ENCODE results near the gene NRP1.

DNA sequence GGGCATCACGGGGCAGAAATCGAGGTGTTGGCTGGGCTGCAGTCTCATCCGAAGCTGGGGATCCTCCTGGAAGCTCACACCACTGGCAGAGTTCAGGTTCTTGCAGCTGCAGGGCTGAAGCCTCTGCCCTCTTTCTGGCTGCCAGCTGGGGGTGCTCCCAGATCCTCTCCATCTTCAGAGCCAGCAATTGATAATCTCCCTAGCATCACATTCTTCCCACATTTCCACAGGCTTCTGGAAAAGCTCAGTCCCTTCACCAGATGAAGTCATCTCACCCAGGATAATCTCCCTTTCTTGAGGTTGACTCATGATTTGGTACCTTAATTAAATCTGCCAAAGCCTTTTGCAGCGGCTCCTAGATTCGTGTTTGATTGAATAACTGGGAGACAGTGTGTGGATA is 55.2 kb downstream of the NRP1 start:
- TF ChIP-seq, protein P1, sequence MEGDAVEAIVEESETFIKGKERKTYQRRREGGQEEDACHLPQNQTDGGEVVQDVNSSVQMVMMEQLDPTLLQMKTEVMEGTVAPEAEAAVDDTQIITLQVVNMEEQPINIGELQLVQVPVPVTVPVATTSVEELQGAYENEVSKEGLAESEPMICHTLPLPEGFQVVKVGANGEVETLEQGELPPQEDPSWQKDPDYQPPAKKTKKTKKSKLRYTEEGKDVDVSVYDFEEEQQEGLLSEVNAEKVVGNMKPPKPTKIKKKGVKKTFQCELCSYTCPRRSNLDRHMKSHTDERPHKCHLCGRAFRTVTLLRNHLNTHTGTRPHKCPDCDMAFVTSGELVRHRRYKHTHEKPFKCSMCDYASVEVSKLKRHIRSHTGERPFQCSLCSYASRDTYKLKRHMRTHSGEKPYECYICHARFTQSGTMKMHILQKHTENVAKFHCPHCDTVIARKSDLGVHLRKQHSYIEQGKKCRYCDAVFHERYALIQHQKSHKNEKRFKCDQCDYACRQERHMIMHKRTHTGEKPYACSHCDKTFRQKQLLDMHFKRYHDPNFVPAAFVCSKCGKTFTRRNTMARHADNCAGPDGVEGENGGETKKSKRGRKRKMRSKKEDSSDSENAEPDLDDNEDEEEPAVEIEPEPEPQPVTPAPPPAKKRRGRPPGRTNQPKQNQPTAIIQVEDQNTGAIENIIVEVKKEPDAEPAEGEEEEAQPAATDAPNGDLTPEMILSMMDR (IDR thresholded peaks at IDR 0.05; ENCODE audit: low read depth, low read length, poor library complexity, severe bottlenecking), result no peak
- TF ChIP-seq EZH2phosphoT487 (IDR thresholded peaks at IDR 0.05; ENCODE audit: borderline replicate concordance, low read length), result no peak
